IPS-15b (cell line): ENCODE measurements around the gene CCDC83.
"Not testable (repeated sequence)": the region's sequence is repeated elsewhere in the genome, so short reads cannot be mapped to it uniquely, and the experiment has no call there.

Source experiments
- H3K27me3 ChIP-seq: one replicate; pipeline ENCODE4 v1.6.1; 2013; ENCODE audit warnings: low read length; ENCODE audit not compliant: control insufficient read depth, insufficient read depth
- H3K36me3 ChIP-seq: one replicate; pipeline ENCODE4 v1.6.1; 2013; ENCODE audit warnings: low read length; ENCODE audit not compliant: control insufficient read depth, insufficient read depth
- H3K4me1 ChIP-seq: one replicate; pipeline ENCODE4 v1.6.1; 2013; ENCODE audit warnings: mild to moderate bottlenecking, low read length; ENCODE audit not compliant: control insufficient read depth, insufficient read depth
- H3K4me3 ChIP-seq: one replicate; pipeline ENCODE4 v1.5.1; 2013; ENCODE audit warnings: low read depth, low read length
- H3K9ac ChIP-seq: one replicate; pipeline ENCODE4 v1.6.1; 2013; ENCODE audit warnings: low read depth, mild to moderate bottlenecking, low read length
- H3K9me3 ChIP-seq: one replicate; pipeline ENCODE4 v1.6.1; 2013; ENCODE audit warnings: mild to moderate bottlenecking, low read length; ENCODE audit not compliant: control insufficient read depth, insufficient read depth

The CCDC83 gene

DNA sequence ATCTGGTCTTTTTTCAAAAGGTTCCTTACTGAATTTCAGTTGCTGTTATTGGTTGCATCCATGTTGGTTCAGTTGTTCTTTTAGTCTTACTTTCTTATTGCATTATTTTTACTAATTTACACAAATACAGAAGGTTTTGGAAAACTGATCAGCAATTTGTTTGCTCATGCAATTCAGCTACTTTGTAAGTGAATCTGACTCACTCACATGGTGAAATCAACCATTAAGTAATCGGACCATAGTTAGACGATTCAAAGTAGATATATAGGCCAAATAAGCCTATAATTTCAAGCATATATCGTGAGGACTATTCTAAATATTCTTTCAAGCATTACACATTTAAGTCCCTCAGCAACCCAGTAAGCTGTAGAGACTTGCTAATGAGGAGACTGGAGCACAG is 41.7 kb downstream of the CCDC83 start:
- Histone ChIP-seq H3K4me3 (no peak overlapping the region), H3K4me1 (peaks cover 4% of the 10 kb centered on the region), H3K9me3 (no peaks in the 10 kb centered on the region), H3K36me3 (no peaks in the 10 kb centered on the region), H3K9ac (no peak overlapping the region), H3K27me3 (no peaks in the 10 kb centered on the region)

DNA sequence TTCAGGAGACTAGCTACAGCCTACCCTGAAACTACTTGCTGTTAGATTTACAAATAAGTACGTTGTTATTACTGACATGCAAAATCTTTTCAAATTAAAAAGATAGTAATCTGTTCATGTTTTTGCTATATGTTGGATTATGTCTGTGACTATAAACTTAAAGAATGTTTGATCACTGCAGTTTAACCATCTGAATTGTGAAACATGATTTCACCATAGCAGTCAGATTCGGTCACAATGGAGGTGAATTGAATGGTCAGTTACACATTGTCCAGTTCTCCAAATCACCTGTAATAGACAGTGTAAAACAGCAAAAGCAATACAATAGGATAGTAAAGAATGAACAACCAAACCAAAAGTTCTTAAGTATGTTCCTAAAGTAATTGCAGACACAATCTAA is 43.3 kb downstream of the CCDC83 start:
- H3K4me3 ChIP-seq, result no peak overlapping the region
- no peaks in the 10 kb centered on the region for H3K36me3 ChIP-seq
- H3K9ac ChIP-seq, result no peak overlapping the region

DNA sequence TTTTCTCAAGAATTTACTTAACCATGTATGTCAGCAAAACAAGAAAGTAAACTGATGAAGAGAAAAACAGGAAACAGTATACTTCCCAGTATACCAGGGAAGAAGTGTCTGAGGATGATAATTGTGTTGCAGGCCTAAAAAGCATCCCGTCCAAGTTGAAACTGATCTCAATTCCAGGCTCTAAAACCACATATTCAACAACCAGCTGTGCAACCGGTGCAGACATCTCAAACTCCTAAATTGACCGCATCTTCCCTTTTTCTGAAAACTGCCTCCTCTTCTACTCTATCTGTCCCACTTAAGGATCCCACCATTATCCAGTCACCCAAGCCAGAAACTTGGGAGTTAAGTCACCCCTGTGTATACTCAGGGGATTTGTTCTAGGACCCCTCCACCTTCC is 47.2 kb downstream of the CCDC83 start:
- Histone ChIP-seq H3K9me3 (no peaks in the 10 kb centered on the region), H3K27me3 (no peaks in the 10 kb centered on the region), H3K4me1 (no peaks in the 10 kb centered on the region), H3K4me3 (no peak overlapping the region), H3K9ac (no peak overlapping the region), H3K36me3 (no peaks in the 10 kb centered on the region)

More for the DNA sequence above, 43.3 kb downstream of the CCDC83 start:
- H3K27me3 ChIP-seq, result no peaks in the 10 kb centered on the region
- no peaks in the 10 kb centered on the region for H3K4me1 ChIP-seq
- H3K9me3 ChIP-seq, result no peaks in the 10 kb centered on the region

DNA sequence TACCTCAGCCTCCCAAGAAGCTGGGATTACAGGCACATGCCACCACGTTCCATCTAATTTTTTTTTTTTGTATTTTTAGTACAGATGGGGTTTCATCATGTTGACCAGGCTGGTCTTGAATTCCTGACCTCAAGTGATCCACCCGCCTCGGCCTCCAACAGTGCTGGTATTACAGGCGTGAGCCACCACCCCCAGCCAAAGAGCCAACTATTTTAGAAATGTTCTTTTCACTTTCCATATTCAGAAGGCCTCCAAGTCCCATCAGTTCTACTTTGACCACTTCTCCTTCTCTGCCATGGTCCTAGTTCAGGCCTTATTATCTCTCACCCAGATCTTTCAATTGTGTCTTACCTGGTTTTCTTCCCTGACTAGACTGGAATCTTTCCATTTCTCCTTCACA is 48.2 kb downstream of the CCDC83 start:
- no peaks in the 10 kb centered on the region for H3K36me3 ChIP-seq
- H3K4me1 ChIP-seq, result no peaks in the 10 kb centered on the region
- H3K4me3 ChIP-seq, result no peak overlapping the region
- H3K9ac ChIP-seq, result no peak overlapping the region
- H3K27me3 ChIP-seq, result no peaks in the 10 kb centered on the region
- no peaks in the 10 kb centered on the region for H3K9me3 ChIP-seq

DNA sequence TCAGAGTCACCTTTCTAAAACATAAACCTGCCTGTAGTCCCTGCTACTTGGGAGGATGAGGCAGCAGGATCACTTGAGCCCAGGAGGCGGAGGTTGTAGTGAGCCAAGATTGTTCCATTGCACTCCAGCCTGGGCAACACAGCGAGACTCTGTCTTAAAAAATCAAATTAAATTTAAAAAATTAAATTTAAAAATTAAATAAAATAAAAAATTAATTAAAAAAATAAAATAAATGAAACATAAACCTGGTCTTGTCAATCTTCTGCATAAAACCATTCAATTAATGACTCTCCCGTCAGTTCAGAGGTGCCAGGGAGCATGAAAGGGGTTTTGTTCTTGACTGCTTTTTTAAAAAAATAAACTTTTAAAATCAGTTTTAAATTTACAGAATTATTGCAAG is 48.6 kb downstream of the CCDC83 start:
- Histone ChIP-seq H3K9ac (no peak overlapping the region), H3K36me3 (no peaks in the 10 kb centered on the region), H3K27me3 (no peaks in the 10 kb centered on the region), H3K9me3 (no peaks in the 10 kb centered on the region), H3K4me3 (no peak overlapping the region), H3K4me1 (no peaks in the 10 kb centered on the region)

DNA sequence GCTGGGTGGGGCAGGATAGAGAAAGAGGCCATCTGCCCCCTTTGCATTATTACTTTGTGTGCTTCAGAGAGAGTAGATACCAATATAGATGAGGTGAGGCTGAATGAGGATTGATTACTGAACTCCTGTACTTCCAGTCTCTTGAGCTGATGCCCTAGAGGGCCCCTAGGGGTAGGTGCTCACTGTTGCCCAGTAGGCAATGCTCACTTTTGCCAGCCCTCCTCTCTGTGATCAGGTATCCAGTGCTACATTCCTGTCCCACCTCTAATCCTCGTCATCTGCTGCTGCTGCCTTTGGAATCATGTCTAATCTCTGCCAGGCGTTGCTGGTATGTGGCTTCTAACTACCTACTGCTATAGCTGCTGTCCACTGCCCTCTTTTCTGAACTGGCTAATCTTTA is 57.2 kb downstream of the CCDC83 start:
- Histone ChIP-seq H3K9ac (no peak overlapping the region), H3K4me1 (no peaks in the 10 kb centered on the region), H3K4me3 (no peak overlapping the region), H3K27me3 (no peaks in the 10 kb centered on the region), H3K9me3 (no peaks in the 10 kb centered on the region), H3K36me3 (no peaks in the 10 kb centered on the region)

DNA sequence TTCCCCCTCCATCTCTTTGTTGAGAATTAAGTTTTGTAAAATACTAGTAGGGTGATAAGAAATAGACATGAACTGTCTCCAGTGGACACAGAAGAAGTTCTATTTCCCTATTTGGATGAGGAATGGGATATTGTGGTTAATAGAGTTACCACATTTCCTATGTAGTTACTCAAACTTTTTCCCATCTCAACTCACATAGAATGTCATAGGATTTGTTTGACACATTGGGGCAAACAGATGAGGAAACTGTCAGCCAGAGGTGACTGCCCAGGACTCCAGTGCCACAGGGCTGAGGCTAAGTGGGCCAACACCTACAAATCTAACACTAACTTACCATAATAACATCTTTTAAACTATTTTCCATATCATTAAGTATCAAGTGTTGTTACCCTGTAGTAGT is 58.3 kb downstream of the CCDC83 start:
- H3K27me3 ChIP-seq, result no peaks in the 10 kb centered on the region
- H3K4me1 ChIP-seq, result no peaks in the 10 kb centered on the region
- H3K9me3 ChIP-seq, result no peaks in the 10 kb centered on the region
- no peaks in the 10 kb centered on the region for H3K36me3 ChIP-seq
- H3K4me3 ChIP-seq, result no peak overlapping the region
- no peak overlapping the region for H3K9ac ChIP-seq

DNA sequence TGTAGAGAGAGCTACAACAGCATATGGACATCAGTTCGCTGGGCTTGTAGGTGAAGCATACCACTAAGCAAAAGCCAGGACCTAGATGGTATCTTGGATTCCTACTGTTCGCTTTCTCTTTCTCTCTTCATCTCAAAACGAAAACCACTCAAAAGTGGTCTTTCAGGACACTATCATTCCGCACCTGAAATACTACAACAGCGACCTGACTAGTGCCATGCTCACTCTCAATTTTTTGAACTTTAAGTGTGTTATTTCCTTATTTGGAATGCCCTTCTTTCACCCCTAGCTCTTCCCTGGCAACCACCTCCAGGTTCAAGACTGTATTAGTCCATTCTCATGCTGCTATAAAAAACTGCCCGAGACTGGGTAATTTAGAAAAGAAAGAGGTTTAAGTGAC is 59.2 kb downstream of the CCDC83 start:
- H3K36me3 ChIP-seq, result no peaks in the 10 kb centered on the region
- no peaks in the 10 kb centered on the region for H3K27me3 ChIP-seq
- H3K4me3 ChIP-seq, result no peak overlapping the region
- no peak overlapping the region for H3K9ac ChIP-seq
- H3K4me1 ChIP-seq, result peaks cover 7% of the 10 kb centered on the region
- no peaks in the 10 kb centered on the region for H3K9me3 ChIP-seq

DNA sequence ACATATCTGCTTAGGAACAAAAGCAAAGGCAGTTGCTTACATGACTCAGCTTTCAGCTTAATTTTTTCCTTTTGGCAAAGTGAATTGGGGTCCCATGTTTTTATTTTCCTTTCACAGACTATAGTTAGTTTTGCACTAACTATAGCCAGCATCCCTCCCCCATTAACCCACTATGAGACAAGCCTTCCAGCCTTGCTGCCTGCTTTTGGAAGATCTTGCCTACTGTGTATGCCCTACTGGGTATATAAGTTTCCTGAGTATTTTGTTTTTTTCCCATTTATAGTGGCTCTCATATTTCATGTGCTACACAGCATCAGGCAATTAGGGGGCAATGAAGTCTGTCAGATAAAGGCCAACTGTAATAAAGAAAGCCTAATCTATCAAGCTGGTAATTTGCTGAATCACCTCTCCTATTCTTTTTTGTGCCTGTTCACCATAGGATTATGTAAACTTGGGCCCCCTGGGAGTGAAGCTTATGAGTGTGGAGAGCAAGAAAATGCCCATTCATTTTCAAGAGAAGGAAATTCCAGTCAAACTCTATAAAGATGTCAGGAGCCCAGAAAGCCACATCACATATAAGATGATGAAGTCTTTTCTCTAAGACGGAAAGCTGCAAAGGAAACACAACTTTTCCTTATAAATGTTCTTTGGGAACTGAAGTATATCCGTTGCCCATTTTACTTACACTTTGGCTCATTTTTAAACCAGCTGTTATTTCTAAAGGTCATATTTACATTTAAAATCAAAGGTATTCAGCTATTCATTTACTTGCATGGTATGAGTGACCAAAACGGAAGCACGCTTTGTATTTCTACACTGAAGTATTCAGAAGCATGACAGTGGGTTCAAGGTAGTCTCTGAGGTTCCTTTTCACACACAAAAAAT is 64.0 kb downstream of the CCDC83 start:
- no peak overlapping the region for H3K9ac ChIP-seq
- no peaks in the 10 kb centered on the region for H3K27me3 ChIP-seq
- H3K4me3 ChIP-seq, result no peak overlapping the region
- no peaks in the 10 kb centered on the region for H3K9me3 ChIP-seq
- H3K4me1 ChIP-seq, result peaks cover 7% of the 10 kb centered on the region
- H3K36me3 ChIP-seq, result no peaks in the 10 kb centered on the region

DNA sequence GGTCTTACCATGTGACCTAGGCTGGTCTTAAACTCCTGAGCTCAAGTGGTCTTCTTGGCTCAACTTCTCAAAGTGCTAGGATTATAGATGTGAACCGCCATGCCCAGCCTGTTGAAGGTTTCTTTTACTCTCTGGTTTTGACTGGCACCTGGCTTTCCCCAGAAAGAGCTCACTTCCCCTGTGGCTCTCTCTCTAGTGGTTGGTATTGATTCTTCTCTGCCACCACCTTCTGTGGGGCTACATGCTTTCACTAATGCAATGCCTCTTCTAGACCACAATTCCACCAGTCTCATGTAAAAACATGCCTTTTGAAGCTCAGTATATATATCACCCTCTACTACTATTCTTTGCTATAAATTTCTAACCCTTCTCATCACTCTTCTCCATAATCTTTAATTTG is 67.2 kb downstream of the CCDC83 start:
- Histone ChIP-seq H3K4me3 (no peak overlapping the region), H3K9me3 (no peaks in the 10 kb centered on the region), H3K9ac (no peak overlapping the region), H3K4me1 (peaks cover 7% of the 10 kb centered on the region), H3K27me3 (no peaks in the 10 kb centered on the region), H3K36me3 (no peaks in the 10 kb centered on the region)

DNA sequence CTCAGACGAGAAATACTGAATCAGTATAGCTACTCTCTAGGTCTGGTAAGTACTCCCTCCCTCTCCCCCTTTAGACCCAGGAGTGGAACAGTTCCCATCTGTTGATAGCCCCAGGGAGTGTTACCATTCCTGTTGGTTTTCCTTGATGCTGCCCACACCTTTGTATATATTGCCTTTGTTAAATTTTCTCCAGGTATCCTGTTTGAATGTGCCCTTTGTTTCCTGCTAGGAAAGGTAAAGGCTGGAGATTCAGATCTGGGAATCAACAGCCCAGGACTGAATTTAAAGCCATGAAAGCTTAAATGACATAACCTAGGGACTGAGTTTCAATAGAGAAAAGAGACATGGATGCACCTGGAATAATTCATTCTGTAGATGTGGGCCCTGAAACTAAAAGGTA is 68.3 kb downstream of the CCDC83 start:
- Histone ChIP-seq H3K9me3 (no peaks in the 10 kb centered on the region), H3K36me3 (no peaks in the 10 kb centered on the region), H3K4me1 (peaks cover 7% of the 10 kb centered on the region), H3K9ac (no peak overlapping the region), H3K27me3 (no peaks in the 10 kb centered on the region), H3K4me3 (no peak overlapping the region)

DNA sequence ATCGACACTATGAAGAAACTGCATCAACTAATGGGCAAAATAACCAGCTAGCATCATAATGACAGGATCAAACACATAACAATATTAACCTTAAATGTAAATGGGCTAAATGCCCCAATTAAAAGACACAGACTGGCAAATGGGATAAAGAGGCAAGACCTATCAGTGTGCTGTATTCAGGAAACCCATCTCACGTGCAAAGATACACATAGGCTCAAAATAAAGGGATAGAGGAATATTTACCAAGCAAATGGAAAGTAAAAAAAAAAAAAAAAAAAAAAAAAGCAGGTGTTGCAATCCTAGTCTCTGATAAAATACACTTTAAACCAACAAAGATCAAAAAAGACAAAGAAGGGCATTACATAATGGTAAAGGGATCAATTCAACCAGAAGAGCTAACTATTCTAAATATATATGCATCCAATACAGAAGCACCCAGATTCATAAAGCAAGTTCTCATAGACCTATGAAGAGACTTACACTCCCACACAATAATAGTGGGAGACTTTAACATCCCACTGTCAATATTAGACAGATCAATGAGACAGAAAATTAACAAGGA is 71.6 kb downstream of the CCDC83 start:
- not testable (repeated sequence) for H3K4me3 ChIP-seq, H3K9me3 ChIP-seq, H3K27me3 ChIP-seq, H3K9ac ChIP-seq, H3K4me1 ChIP-seq, H3K36me3 ChIP-seq
